ENCODE measurements around the gene PCNX3. TPM values are rescaled to one million over a fixed set of nuclear protein-coding genes. Genes with fewer than 3 reads are reported as not detected.

PCNX3 gene
- total RNA-seq, 3 donors from 2014 or later = 13.4 to 21.0 (median 20.1) TPM

- DNase-seq (ENCODE audit: low spot score in 2 of 2) = no peak
- Histone ChIP-seq H3K4me1 (peaks cover 22 to 27% of the 10 kb centered on the region in 2 donors), H3K9me3 (no peaks in the 10 kb centered on the region), H3K27ac (peak overlapping the region; percentile 32 to 89), H3K27me3 (no peaks in the 10 kb centered on the region), H3K4me3 (no peak overlapping the region), H3K36me3 (no peaks in the 10 kb centered on the region)
- intact Hi-C loops (cut with DNase I; ENCODE audit: low total_unique reads) = no loop called here
- TF ChIP-seq POLR2A (IDR thresholded peaks at IDR 0.05) (no peak), POLR2AphosphoS5 (IDR thresholded peaks at IDR 0.05) (no peak), CTCF (IDR thresholded peaks at IDR 0.05) (no peak)
Measured at GRCh38 chr11:65654375-65655349, 39.1 kb downstream of the PCNX3 start.

GRCh38 chr11:65655570-65656332 lies 40.2 kb downstream of the PCNX3 start:
- Histone ChIP-seq H3K4me3 (no peak overlapping the region), H3K36me3 (no peaks in the 10 kb centered on the region), H3K27ac (no peak overlapping the region), H3K27me3 (no peaks in the 10 kb centered on the region), H3K9me3 (no peaks in the 10 kb centered on the region), H3K4me1 (peaks cover 14 to 22% of the 10 kb centered on the region in 2 donors)
- no peak for TF ChIP-seq POLR2AphosphoS5 (IDR thresholded peaks at IDR 0.05)
- no peak for TF ChIP-seq CTCF (IDR thresholded peaks at IDR 0.05)
- no peak for DNase-seq (ENCODE audit: low spot score in 2 of 2)
- intact Hi-C loops (cut with DNase I; ENCODE audit: low total_unique reads) = no loop called here

GRCh38 chr11:65657426-65657825 lies 41.9 kb downstream of the PCNX3 start:
- Histone ChIP-seq H3K36me3 (no peaks in the 10 kb centered on the region), H3K4me3 (no peak overlapping the region), H3K4me1 (peaks cover 5 to 16% of the 10 kb centered on the region in 2 donors), H3K27ac (no peak overlapping the region), H3K27me3 (no peaks in the 10 kb centered on the region), H3K9me3 (no peaks in the 10 kb centered on the region)
- intact Hi-C loops (cut with DNase I; ENCODE audit: low total_unique reads) = no loop called here
- DNase-seq (ENCODE audit: low spot score in 2 of 2) = no peak
- TF ChIP-seq POLR2AphosphoS5 (IDR thresholded peaks at IDR 0.05) (no peak), CTCF (IDR thresholded peaks at IDR 0.05) (no peak), POLR2A (IDR thresholded peaks at IDR 0.05) (no peak)

GRCh38 chr11:65658174-65659021 lies 42.8 kb downstream of the PCNX3 start:
- intact Hi-C loops (cut with DNase I; ENCODE audit: low total_unique reads) = no loop called here
- no peak for TF ChIP-seq CTCF (IDR thresholded peaks at IDR 0.05)
- TF ChIP-seq POLR2AphosphoS5 (IDR thresholded peaks at IDR 0.05) = no peak
- no peak for TF ChIP-seq POLR2A (IDR thresholded peaks at IDR 0.05)
- no peak overlapping the region for H3K4me3 ChIP-seq
- H3K27ac ChIP-seq = no peak overlapping the region
- H3K4me1 ChIP-seq = peaks cover 5 to 13% of the 10 kb centered on the region in 2 donors
- DNase-seq (ENCODE audit: low spot score in 2 of 2) = no peak
- H3K36me3 ChIP-seq = no peaks in the 10 kb centered on the region
- no peaks in the 10 kb centered on the region for H3K9me3 ChIP-seq
- no peaks in the 10 kb centered on the region for H3K27me3 ChIP-seq
